UCSD-AML1 (cell line): ENCODE measurements around the gene IL17A.
"Not testable (repeated sequence)": the region's sequence is repeated elsewhere in the genome, so short reads cannot be mapped to it uniquely, and the experiment has no call there.

ENCODE experiments used
- DNase-seq: peaks from one replicate; lab custom pipeline; 2025; ENCODE audit not compliant: unreplicated experiment; lab: John Stamatoyannopoulos, UW

Gene IL17A

DNA sequence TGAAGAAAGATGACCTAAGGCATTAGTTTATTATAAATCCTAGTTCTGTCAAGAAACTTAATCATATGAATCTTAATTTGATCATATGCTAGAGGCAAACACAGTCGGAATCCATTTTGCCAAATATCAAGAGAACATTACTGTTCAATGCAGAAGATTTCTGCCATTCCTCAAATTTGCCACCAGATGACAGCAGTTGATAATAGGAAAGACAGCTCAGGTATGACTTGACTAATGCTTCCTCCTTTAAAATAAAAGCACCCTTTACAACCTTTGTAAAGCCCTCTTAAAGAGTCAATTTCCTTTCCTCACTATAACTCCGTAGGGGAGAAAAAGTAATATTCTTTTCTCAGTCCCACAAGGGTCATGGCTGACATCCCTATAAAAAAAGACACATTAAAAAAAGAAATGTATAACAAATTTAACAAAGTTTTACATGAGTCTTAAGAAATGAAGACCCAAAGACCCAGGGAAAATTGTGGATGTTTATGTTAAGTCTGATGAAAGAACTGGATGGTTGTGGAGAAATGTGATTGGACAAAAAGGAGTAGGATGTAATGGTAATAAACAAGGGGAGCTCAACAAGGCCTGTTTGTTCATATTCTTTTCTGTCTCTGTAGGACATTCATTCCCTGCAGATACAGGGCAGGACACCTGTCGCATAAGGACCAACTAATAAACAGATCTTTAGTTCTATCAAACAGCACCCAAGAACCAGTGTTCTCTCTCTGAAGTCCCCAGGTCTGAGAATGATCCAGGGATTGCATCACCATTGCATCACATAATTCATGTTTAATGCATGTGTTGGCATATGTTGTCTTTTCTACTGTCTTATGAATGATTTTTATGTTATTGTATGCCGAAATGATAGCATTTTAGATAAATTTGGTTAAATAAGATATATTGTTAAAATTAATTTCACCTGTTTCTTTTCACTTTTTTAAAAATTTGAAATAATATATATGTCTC, 23.0 kb upstream of the IL17A start:
- DNase-seq: no peak

DNA sequence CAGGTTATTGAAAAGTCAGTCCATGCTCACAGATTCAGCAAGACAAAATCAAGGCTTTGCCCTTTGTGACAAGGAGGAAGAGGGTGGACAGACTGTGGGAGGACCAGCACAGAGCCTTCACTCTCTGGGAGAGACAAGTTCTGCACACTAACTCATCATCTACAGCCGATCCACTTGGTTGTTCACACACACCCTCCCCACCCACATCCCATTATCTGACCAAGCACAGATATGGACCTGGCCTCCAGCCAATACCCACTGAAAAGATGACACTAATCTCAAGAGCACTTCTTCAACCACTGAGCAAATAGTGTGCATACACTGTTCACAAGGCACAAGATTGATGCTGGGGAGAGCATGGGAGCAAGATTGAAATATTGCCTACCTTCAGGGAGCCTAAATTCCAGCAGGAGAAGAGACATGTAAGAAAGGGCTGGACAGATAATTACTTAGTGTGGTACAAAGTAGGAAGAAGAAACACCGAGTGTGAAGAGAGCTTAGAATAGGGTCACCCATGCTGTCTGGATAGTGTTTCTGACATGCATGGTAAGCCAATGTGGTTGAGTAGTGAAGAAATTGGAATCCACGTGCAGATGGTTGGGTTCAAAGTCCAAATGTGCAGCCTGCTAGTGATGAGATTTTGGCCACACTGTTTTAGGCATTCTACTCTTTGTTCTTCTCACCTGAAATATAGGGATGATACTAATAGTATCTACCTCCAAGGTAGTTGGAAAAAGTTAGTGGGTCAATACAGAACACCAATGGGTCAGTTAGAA, 21.7 kb upstream of the IL17A start:
- DNase-seq: no peak

DNA sequence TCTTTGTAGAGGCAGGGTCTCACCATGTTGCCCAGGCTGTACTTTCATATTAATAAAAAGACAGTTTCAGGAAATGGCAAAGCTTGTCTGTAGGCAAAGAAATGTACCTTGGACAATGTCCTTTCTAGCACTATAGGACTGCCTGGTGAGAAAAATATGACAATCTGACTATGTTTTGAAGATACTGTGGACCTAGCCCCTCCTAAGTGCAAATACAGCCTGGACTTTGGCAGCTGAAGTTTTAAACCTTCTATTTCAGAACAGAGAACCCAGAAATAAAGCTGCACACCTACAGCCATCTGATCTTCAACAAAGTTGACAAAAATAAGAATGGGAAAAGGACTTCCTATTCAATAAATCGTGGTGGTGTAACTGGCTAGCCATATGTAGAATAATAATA, 18.9 kb upstream of the IL17A start:
- DNase-seq: no peak

DNA sequence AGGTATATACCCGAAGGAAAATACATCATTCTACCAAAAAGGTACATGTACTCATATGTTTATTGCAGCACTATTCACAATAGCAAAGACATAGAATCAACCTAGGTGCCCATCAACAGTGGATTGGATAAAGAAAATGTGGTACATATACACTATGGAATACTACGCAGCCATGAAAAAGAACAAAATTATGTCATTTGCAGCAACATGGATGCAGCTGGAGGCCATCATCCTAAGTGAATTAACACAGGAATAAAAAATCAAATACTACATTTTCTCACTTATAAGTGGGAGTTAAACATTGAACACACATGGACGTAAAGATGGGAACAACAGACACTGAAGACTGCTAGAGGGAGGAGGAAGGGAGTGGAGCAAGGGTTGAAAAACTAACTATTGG, 17.8 kb upstream of the IL17A start:
- not testable (repeated sequence) for DNase-seq

DNA sequence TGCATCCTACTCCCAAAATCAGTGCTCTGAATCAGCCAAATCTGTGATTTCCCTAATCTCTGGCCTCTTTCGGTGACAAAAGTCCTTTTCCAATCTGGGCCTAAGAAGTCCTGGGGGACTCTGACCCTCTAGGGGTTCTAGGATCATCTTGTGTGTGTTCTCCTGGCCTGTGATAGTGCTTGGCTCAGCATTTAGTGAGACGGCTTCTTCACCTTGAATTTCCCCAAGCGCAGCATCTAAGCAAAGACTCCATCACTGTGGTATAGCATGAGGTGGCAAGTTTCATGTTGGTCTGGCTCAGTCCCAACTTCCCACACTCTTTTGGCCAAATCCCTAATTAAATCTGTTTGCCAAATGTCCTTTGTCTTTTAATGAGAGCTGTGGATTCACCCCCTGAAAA, 12.1 kb upstream of the IL17A start:
- no peak for DNase-seq

DNA sequence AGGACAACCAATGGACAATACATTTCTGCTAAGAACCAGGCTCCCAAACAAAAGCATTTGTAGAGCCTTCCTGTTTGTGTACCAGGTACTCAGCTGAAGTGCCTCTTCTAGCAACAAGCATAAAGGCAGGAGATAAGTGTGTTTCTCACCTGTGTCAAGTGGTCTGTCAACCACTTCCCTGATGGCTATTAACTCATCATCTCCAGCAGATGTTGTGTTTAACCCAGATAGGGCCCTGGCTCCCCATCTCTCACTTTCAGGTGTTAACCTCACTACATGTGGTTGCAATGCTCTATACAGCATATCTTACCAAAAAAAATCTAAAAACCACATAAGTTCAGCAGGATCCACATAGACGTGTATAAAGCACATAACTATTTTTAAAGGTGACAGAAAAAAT, 9.6 kb upstream of the IL17A start:
- DNase-seq: no peak

DNA sequence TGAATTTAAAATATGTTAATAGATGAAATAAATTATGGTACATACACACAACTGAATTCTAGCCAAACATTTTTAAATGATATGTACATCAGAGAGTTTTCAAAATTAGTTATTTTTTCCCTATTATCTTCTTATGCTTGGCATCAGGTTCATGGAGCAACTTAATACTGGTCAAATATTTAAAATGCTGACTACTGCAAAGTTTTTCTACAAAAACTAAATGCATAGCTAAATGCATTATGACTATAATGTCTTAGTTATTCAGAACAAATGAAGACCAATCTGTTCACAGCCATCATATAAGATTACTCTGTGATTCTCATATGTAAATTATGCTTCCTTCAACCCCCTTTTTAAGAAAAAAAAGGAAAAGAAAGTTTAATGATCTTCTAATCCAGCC, 8.2 kb upstream of the IL17A start:
- DNase-seq: no peak

DNA sequence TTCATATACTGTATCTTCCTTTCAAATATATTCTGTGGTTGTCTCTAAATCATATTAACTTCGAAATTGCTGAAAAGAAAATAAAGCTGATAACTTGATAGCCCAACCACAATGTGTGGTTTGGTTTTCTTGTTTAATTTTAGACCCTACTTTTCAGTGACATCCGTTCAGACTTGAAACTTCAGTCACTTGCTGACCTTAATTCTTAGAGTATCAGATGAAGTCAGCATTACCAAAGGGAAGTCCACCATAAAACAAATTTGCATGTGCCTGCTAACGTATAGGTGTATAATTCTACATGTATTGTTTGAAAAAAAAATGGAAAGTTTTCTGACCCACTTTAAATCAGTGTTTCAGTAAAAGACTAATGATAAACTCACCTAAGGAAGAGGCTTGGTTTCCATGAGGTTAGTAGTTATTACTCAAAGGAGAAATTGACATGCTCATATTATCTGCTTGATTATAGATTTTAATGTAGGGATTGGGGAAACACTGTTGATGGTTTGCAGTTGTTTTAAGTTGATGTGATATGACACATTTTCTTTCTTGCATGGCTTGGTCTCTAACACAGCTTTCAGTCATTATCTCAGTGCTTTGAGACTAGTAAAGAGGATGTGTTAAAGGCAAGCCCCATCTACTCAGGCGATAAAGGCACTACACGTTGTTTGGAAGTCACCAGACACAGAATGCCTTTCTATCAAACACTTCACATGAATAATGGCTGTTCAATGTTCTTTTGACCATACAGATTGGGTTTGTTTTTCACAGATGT, 5.2 kb upstream of the IL17A start:
- no peak for DNase-seq

DNA sequence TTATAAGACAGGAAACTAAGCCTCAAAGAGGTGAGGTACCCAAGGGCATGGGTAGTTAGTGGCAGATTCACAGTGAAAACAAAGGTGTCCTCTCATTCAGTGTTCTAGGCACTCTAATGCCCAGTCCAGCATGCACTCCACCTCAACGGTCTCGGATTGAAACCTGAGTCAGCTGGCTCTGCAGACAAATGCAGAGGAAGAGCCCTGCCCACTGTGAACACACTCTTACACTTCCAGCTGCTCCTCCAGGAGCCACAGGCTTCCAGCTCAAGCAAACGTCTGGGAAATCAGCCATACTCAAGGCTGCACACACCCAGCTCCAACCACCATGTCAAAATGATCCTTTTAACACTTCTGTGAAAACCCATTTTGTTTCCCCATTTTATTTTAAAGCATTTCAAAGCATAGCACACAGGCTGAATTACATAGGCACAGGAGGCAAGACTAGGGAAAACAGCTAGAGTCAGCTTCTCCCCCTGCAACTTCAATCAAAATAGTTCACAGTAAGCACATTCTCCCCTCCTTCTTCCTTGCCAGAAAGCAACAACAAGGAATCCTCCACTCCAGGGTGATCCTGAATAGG, 3.0 kb upstream of the IL17A start:
- no peak for DNase-seq

DNA sequence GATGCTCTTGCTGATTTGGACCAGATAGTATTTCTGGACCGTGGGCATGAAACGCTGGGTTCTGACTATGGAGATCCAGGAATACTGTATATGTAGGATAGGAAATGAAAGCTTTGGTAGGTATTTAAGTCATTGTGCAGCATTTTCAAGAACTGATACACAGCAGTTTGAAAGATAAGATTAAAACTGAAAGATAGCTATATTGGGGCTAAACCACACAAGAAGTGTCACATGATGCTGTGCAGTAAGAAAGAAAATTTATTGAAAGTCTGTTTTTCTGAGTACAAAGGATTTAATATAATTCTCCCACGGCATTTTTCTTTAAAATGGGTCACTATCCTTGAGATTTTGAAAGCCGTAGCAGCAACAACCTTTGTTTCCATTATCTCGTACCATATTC, 305 bp downstream of the IL17A start:
- DNase-seq: no peak

DNA sequence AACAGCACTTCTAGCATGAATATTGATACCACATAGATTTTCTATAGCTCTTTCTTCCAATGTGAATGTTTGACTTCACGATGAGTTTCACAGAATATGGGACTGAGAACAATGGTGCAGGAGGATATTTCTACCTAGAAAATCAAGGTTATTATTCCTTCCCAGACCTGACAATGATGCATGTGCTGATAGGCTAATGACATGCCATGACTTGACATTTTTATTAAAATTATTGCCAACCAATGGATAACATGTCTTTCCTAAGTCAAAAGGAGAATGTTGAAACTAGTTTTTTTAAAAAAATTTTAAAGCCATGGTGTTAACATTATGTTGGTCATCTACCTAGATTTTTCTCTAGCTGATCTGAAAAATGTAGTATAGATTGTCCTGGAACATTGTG, 923 bp downstream of the IL17A start:
- no peak for DNase-seq

DNA sequence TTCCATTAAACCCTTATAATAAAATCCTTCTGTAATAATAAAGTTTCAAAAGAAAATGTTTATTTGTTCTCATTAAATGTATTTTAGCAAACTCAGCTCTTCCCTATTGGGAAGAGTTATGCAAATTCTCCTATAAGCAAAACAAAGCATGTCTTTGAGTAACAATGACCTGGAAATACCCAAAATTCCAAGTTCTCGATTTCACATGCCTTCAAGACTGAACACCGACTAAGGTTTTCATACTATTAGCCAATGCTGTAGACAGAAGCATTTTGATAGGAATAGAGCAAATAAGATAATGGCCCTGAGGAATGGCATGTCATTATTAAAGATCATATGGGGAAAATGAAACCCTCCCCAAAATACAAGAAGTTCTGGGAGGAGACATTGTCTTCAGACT, 3.8 kb downstream of the IL17A start:
- DNase-seq: no peak

DNA sequence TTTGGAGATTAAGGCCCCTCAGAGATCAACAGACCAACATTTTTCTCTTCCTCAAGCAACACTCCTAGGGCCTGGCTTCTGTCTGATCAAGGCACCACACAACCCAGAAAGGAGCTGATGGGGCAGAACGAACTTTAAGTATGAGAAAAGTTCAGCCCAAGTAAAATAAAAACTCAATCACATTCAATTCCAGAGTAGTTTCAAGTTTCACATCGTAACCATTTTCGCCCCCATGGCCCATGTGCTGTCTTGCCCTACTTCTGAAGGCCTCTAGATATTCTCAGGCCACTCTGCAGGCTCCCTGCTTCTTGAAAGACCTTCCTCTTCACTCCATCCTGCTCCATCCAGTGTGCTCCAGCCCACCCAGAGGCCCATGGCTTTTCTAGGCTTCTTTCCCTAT, 4.2 kb downstream of the IL17A start:
- no peak for DNase-seq

DNA sequence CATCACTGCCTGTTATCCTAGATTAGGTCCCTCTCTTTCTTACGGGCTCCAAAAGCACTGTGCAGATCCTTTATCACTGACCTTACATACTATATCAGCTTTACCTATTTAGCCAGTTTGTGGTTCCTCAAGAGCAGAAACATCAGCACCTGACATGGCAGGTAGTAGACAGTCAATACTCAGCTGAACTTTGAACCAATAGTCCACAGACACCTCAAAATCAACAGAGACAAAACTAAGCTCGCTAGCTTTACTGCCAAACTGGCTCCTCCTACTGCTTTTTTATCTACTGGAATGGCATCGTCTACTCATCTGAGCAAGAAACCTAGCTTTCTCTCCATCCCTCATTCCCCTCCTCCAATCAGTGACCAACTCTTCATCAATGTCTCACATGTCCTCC, 5.6 kb downstream of the IL17A start:
- no peak for DNase-seq

DNA sequence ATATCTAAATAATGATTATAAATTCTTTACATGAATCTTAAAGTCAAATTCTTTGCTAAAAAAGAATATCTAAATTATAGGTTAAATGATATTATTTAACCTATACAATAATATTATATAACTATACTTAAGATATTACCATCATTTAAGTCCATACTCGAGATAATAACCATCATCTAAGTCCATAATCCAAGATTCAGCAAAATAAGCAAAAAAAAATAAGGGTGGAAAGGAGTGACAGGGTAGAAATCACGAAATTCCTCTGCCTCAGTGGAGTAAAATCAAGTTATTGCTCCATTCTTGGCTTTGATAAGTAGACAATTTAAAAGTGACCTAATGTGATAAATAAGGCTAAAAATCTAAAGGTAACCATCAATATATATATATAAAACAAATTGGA, 9.7 kb downstream of the IL17A start:
- DNase-seq: no peak

DNA sequence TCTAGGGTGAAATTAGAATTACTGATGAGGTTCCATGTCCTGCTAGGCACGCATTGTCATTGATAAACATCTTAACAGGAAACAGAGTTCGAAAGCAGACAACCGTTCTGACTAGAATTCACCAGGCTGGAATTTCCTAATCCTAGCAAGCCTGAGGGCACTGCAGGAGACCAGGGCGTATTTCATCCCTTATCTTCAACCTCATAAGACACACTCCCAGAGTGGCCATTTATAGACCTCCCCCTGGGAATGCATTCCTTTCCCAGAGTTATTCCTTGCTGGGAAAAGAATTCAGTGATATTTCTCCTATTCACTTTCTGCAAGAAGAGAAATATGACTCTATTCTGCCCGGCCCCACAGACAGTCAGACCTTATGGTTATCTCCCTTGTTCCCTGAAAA, 13.9 kb downstream of the IL17A start:
- not testable (repeated sequence) for DNase-seq

DNA sequence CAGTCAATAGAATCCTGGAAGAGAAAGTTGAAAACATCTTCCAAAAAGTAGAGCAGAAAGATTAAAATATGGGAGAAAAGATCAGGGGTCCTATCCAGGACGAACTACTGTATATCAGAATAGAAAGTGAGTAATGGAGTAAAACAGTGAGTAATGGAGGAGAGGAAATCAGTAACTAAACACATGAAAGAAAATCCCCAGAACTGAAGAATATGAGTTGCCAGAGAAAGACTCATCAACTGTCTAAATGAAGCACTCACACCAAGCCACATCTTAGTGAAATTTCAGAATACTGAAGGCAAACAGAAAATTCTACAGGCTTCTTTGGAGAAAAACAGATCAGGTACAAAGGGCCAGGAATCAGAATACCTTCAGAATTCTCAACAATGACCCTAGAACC, 14.9 kb downstream of the IL17A start:
- DNase-seq: no peak

DNA sequence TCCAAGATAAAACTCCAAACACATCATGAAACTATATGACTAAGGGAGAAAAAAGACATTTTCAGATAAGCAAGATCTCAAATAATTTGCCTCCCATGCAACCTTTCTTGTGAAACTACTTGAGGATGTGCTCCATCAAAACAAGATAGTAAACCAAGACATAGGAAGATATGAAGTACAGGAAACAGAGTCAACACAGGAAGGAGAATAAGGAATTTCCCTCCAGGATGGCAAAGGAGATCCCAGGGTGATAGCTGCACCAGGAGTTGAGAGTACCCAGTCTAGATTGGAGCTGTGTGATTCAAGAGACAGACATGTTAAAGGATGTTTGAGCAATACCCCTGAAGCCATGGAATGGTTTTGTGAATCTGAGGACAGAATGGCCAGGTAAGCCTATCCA, 15.3 kb downstream of the IL17A start:
- DNase-seq: no peak

DNA sequence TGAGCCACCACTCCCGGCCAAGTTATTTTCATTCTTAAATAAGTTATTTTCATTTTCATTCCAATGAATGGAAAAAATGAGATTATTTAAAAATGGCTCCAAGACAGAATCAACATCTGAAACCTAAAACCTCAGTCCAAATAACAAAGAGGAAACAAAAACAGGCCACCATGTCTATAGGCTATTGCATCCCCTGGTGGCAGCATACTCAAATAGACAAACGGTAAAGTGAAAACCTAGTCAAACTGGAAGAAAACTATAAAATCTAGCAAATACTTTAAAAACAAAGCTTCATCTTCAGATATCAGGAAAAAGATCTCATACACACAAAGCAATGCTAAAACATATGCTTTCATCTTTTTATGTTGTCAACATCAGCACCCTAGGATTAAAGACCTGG, 20.9 kb downstream of the IL17A start:
- no peak for DNase-seq

DNA sequence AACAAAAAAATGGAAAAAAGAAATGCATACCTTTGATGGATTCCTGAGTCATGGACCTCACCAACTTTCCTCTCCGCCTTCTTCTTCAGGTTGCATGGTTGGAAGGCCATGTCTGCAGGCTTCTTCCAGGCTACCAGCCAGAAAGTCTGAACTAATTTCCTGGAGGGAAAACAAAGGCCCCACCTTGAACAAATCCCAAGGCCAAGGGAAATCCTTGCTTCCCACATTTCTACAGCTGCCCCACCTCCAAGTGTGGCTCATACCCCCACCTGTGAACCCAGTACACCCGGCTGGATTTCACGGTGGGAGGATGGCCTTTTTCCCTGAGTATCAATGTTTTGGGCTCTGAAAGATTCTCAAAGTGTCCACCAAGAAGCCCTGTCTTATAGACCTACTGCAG, 22.4 kb downstream of the IL17A start:
- no peak for DNase-seq

DNA sequence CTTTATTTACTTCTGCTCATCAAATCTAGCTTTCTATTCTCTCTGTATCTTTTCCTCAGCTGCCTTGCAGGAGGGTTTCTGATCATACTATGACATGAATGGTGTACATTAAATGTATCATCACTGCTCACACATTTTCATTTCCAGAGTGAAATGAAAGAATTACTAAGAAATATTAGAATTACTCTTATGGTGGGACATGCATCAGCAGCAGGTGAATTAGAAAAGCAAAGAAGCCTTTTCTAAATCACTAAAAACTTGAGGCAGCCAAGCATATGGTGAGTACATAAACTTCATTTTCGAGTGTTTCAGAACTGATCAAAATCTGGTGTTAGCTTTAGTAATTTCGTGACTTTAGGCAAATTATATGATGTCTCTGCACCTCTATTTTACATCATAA, 23.6 kb downstream of the IL17A start:
- DNase-seq: no peak
